Thyroid gland (tissue), 4 donors: Measurements from ENCODE around the gene ARHGEF3.

ENCODE experiments used
- POLR2A ChIP-seq, 2 donors: fragments of 450-650 bp; IDR thresholded peaks; one replicate each; pipeline ENCODE4 v1.6.1; 2017; ENCODE audit warnings: antibody characterized with exemption in 2 of 2, mild to moderate bottlenecking in 2 of 2, moderate library complexity in 1 of 2
- TF ChIP-seq, protein P1 (sequence below), 6 experiments: fragments of 200-600 bp in 3 of 6; fragments of 450-650 bp in 3 of 6; sonication (generic) in 3 of 6; IDR thresholded peaks; one replicate each; pipeline ENCODE4 v1.5.1; 2016 to 2019; ENCODE audit warnings: antibody characterized with exemption in 6 of 6, mild to moderate bottlenecking in 2 of 6, inconsistent platforms in 1 of 6, moderate library complexity in 1 of 6

- TF ChIP-seq, protein P1, sequence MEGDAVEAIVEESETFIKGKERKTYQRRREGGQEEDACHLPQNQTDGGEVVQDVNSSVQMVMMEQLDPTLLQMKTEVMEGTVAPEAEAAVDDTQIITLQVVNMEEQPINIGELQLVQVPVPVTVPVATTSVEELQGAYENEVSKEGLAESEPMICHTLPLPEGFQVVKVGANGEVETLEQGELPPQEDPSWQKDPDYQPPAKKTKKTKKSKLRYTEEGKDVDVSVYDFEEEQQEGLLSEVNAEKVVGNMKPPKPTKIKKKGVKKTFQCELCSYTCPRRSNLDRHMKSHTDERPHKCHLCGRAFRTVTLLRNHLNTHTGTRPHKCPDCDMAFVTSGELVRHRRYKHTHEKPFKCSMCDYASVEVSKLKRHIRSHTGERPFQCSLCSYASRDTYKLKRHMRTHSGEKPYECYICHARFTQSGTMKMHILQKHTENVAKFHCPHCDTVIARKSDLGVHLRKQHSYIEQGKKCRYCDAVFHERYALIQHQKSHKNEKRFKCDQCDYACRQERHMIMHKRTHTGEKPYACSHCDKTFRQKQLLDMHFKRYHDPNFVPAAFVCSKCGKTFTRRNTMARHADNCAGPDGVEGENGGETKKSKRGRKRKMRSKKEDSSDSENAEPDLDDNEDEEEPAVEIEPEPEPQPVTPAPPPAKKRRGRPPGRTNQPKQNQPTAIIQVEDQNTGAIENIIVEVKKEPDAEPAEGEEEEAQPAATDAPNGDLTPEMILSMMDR (IDR thresholded peaks at IDR 0.05): no peak
- TF ChIP-seq POLR2A (IDR thresholded peaks at IDR 0.05): no peak
Observed at GRCh38 chr3:56711344-56711743, 90.4 kb downstream of the ARHGEF3 start.
